Heart left ventricle (tissue), 16 donors: ENCODE data around the gene PBX3. TPM values are rescaled to one million over a fixed set of nuclear protein-coding genes. Genes with fewer than 3 reads are reported as not detected.

ENCODE experiments used
- ATAC-seq, 4 donors: fragments of 200-7000 bp; cut with Tn5 transposase; one replicate each; pipeline ENCODE4 v1.9.1; 2020 to 2022; ENCODE audit warnings: moderate library complexity in 4 of 4, mild to moderate bottlenecking in 3 of 4, moderate number of reproducible peaks in 1 of 4
- DNase-seq, 5 donors: peaks; one replicate each; pipeline ENCODE4 v3.0.0-alpha.2; 2020
- H3K27ac ChIP-seq, 12 donors: fragments of 200-600 bp; sonication (generic) in 4 of 12; one replicate each; pipeline versions ENCODE4 v1.5.0 to v1.8.0; 2016 to 2022; ENCODE audit warnings: mild to moderate bottlenecking in 2 of 12
- H3K27me3 ChIP-seq, 9 donors: fragments of 200-600 bp; sonication (generic) in 2 of 9; one replicate each; pipeline versions ENCODE4 v1.5.1 to v1.8.0; 2016 to 2022; ENCODE audit warnings: mild to moderate bottlenecking in 3 of 9
- H3K36me3 ChIP-seq, 9 donors: fragments of 200-600 bp; sonication (generic) in 2 of 9; one replicate each; pipeline versions ENCODE4 v1.5.0 to v1.8.0; 2018 to 2022; ENCODE audit warnings: mild to moderate bottlenecking in 2 of 9
- H3K4me1 ChIP-seq, 12 donors: fragments of 200-600 bp; sonication (generic) in 4 of 12; one replicate each; pipeline versions ENCODE4 v1.5.0 to v1.8.0; 2016 to 2022; ENCODE audit warnings: mild to moderate bottlenecking in 3 of 12
- H3K4me3 ChIP-seq, 12 donors: fragments of 200-600 bp; sonication (generic) in 4 of 12; one replicate each; pipeline versions ENCODE4 v1.5.0 to v1.8.0; 2017 to 2022; ENCODE audit warnings: mild to moderate bottlenecking in 9 of 12, moderate library complexity in 4 of 12
- H3K9me3 ChIP-seq, 12 donors: fragments of 200-600 bp; sonication (generic) in 4 of 12; one replicate each; pipeline versions ENCODE4 v1.5.0 to v1.8.0; 2016 to 2022; ENCODE audit warnings: mild to moderate bottlenecking in 1 of 12
- CTCF ChIP-seq, 12 donors: fragments of 200-600 bp; sonication (generic) in 4 of 12; IDR thresholded peaks; one replicate each; pipeline versions ENCODE4 v1.5.0 to v1.8.0; 2018 to 2022; ENCODE audit warnings: antibody characterized with exemption in 12 of 12, mild to moderate bottlenecking in 5 of 12
- POLR2A ChIP-seq, 2 donors: fragments of 450-650 bp; IDR thresholded peaks; one replicate each; pipeline ENCODE4 v1.6.1; 2017; ENCODE audit warnings: antibody characterized with exemption in 2 of 2, mild to moderate bottlenecking in 2 of 2, moderate library complexity in 2 of 2
- WGBS, 4 donors: extraction: QIAGEN DNeasy Blood & Tissue Kit in 2 of 4; methylation state at CpG; one replicate each; pipeline versions ENCODE4 v1.1.5 to v1.1.7; 2013 to 2018; 5-methylcytosine and 5-hydroxymethylcytosine counted together
- intact Hi-C, 10 donors: fragments of 100-400 bp; cut with DNase I; formaldehyde crosslinking; loops; one replicate each; pipeline versions ENCODE4 v1.11.1 to v1.14.2; 2022
- polyA plus RNA-seq, 2 donors: library from polyadenylated mRNA; stranded (reverse); fragments of 200-250 nt; gene quantifications; one replicate each; pipeline ENCODE4 v1.2.3, GENCODE V29; 2013
- total RNA-seq, 9 donors: library from RNA; depleted of rRNA in 2 of 9; stranded (reverse); fragments of >200 nt in 2 of 9; fragmentation: NEBNext Ultra II Directional in 3 of 9; extraction: Animal tissue kit (Norgen Biotek cat#: 25700) in 3 of 9; gene quantifications; one replicate each; pipeline versions ENCODE4 v1.1.0 to v1.2.4, GENCODE V29; 2016 to 2023
- donor health status: ischemic (EF 13 %, LVEDD 7.1; RV severe dilation, severe dysfunction).
- donor health status: healthy with polysubstance abuse.
- donor health status: DM: no; HTN: yes; CAD: no.
- donor health status: DM: no; HTN: no; CAD: no.
- donor health status: ischemic (EF 25% LVEDD 6.9; RV normal size, moderate dysfunction).
- donor health status: ischemic (EF 25% LVEDD 5.7; RV mildly dilated, moderate dysfunction).
- donor health status: healthy.
- donor health status: DM: yes; HTN: yes; CAD: no.
- donor health status: ischemic (EF 35%, LVEDD 5.7; RV mildly dilated, moderate dysfunction).
- donor health status: nonischemic (EF 11% LVEDD 7.7; RV severe dilation, severe dysfunction).
- donor health status: DM: yes; HTN: yes; CAD: no.
- donor health status: PGD.
- donor health status: ischemic (EF 29% LVEDD 5.4; RV normal size, mild dysfunction).
- donor health status: nonischemic (EF 23%, LVEDD 6.1; RV moderate dilation, normal function).

PBX3 gene
- total and polyA plus RNA-seq, 11 donors: 14.8 to 76.1 (median 53.4) TPM

GRCh38 chr9:125701351-125701750, 45.8 kb upstream of the PBX3 start:
- WGBS, 4 donors: 86 to 93% (median 90%) methylated on average over 6 of the region's 6 CpGs

GRCh38 chr9:125703662-125704061, 43.5 kb upstream of the PBX3 start:
- intact Hi-C loops: loop anchor here in 1 of 10 donors (5.0 kb wide), 1 partner anchor 51 kb away; no protein-coding TSS in a partner anchor
- no peak for DNase-seq
- ATAC-seq: no peak
- peaks cover 0 to 37% (median 20%) of the 10 kb centered on the region in 12 donors for H3K4me1 ChIP-seq
- H3K27ac ChIP-seq: no peak overlapping the region
- no peaks in the 10 kb centered on the region for H3K9me3 ChIP-seq
- H3K36me3 ChIP-seq: no peaks in the 10 kb centered on the region
- no peaks in the 10 kb centered on the region for H3K27me3 ChIP-seq
- no peak for TF ChIP-seq CTCF (IDR thresholded peaks at IDR 0.05)
- no peak for TF ChIP-seq POLR2A (IDR thresholded peaks at IDR 0.05)
- H3K4me3 ChIP-seq: no peak overlapping the region
- 80 to 86% (median 82%) methylated on average over 4 of the region's 4 CpGs for WGBS, 4 donors

More at GRCh38 chr9:125701351-125701750, 45.8 kb upstream of the PBX3 start:
- intact Hi-C loops: loop anchor here in 1 of 10 donors (5.0 kb wide), 1 partner anchor 49 kb away; no protein-coding TSS in a partner anchor
- H3K36me3 ChIP-seq: no peaks in the 10 kb centered on the region
- no peak for ATAC-seq
- no peaks in the 10 kb centered on the region for H3K27me3 ChIP-seq
- no peaks in the 10 kb centered on the region for H3K9me3 ChIP-seq
- no peak overlapping the region for H3K27ac ChIP-seq
- TF ChIP-seq POLR2A (IDR thresholded peaks at IDR 0.05) (no peak), CTCF (IDR thresholded peaks at IDR 0.05) (no peak)
- no peak overlapping the region for H3K4me3 ChIP-seq
- H3K4me1 ChIP-seq: peaks cover 0 to 31% (median 14%) of the 10 kb centered on the region in 12 donors
- no peak for DNase-seq

- ATAC-seq (no peak), DNase-seq (no peak)
- Histone ChIP-seq H3K4me3 (peak overlapping the region in 10 of 12 donors; percentile 68 to 100 (median 97)), H3K4me1 (peaks cover 0 to 34% (median 20%) of the 10 kb centered on the region in 12 donors), H3K27me3 (no peaks in the 10 kb centered on the region), H3K36me3 (no peaks in the 10 kb centered on the region), H3K9me3 (no peaks in the 10 kb centered on the region), H3K27ac (no peak overlapping the region)
- WGBS, 4 donors: 80 to 88% (median 84%) methylated on average over 4 of the region's 4 CpGs
- intact Hi-C loops: loop anchor here in 4 of 10 donors (2.0 to 5.0 kb wide), 2 partner anchors 41 kb away; partner anchors contain the start of gene PBX3 (in 4 of the 4)
- TF ChIP-seq CTCF (IDR thresholded peaks at IDR 0.05): no peak
- no peak for TF ChIP-seq POLR2A (IDR thresholded peaks at IDR 0.05)
These were observed 41.3 kb upstream of the PBX3 start for GRCh38 chr9:125705893-125706292.

- 0% methylated on average over 15 to 63 of the region's 63 CpGs for WGBS, 4 donors
- ATAC-seq (peak; percentile 100), DNase-seq (peak; percentile 96 to 99 (median 99))
- Histone ChIP-seq H3K27ac (peak within 1 kb of the TSS in 11 of 12 donors; percentile 35 to 88 (median 80)), H3K4me3 (peak within 1 kb of the TSS; percentile 68 to 100 (median 97)), H3K9me3 (no peaks in the 10 kb centered on the region), H3K27me3 (no peaks in the 10 kb centered on the region), H3K4me1 (peaks cover 0 to 28% (median 20%) of the 10 kb centered on the region in 12 donors), H3K36me3 (no peaks in the 10 kb centered on the region)
- intact Hi-C loops: loop anchor here in 4 of 10 donors (2.0 to 5.0 kb wide), 2 partner anchors 40 kb away; partner anchors contain the start of gene PBX3 (in 4 of the 4)
- TF ChIP-seq CTCF (IDR thresholded peaks at IDR 0.05) (peak in 1 of 12 donors; percentile 11), POLR2A (IDR thresholded peaks at IDR 0.05) (peak in 1 of 2 donors; percentile 89)
These were observed 40.3 kb upstream of the PBX3 start, which contains the start of gene MAPKAP1 for GRCh38 chr9:125706651-125707471. MAPKAP1 (minus strand) TSS chr9:125707208; CDS start chr9:125672574, 34,634 bp downstream.
